Activated CD4-positive, alpha-beta T cell treated with anti-CD3 and anti-CD28 coated beads, Interleukin-2, amount 10 ng/mL, durations not matched to agents 24 days and 14 days (primary cell): Measurements from ENCODE around the gene U2AF2. TPM values are rescaled to one million over a fixed set of nuclear protein-coding genes. Genes with fewer than 3 reads are reported as not detected.

Experiments
- DNase-seq: peaks from one replicate; pipeline ENCODE4 v3.0.0; 2022
- H3K27ac Mint-ChIP-seq: one replicate; pipeline ENCODE4 v1.8.0; 2022; ENCODE audit warnings: mild to moderate bottlenecking, mixed read lengths
- H3K27me3 Mint-ChIP-seq: one replicate; pipeline ENCODE4 v1.8.0; 2022; ENCODE audit warnings: mixed read lengths
- H3K36me3 Mint-ChIP-seq: one replicate; pipeline ENCODE4 v1.8.0; 2022; ENCODE audit warnings: low read depth, mild to moderate bottlenecking, mixed read lengths
- H3K4me1 Mint-ChIP-seq: one replicate; pipeline ENCODE4 v1.8.0; 2021; ENCODE audit warnings: mixed read lengths
- H3K4me3 Mint-ChIP-seq: one replicate; pipeline ENCODE4 v1.8.0; 2022; ENCODE audit warnings: mild to moderate bottlenecking, moderate library complexity, mixed read lengths
- H3K9me3 Mint-ChIP-seq: one replicate; pipeline ENCODE4 v1.8.0; 2021; ENCODE audit warnings: mixed read lengths
- intact Hi-C: fragments of 100-400 bp; cut with micrococcal nuclease; formaldehyde crosslinking; loops from one replicate; pipeline ENCODE4 v1.15.1; 2023
- total RNA-seq: library from RNA; stranded (reverse); gene quantifications from 2 replicates; pipeline ENCODE4 v1.2.3, GENCODE V29; 2022

The U2AF2 gene
- 390 and 394 TPM in 2 replicates for total RNA-seq

- Mint-ChIP-seq H3K27me3 (peaks cover 1% of the 10 kb centered on the region), H3K9me3 (no peaks in the 10 kb centered on the region), H3K4me3 (peak within 1 kb of the TSS; percentile 88), H3K36me3 (peaks cover 39% of the 10 kb centered on the region), H3K27ac (peak within 1 kb of the TSS; percentile 99), H3K4me1 (peaks cover 37% of the 10 kb centered on the region)
- intact Hi-C loops, result loop anchor here (1.0 to 10.0 kb wide), 9 partner anchors 12 to 660 kb away; partner anchors contain the start of genes EPN1, FIZ1, PPP6R1 and RPL28
- DNase-seq, result peak; percentile 98
Observed at GRCh38 chr19:55654868-55655647, at the start of gene U2AF2. TSS of gene U2AF2 (plus strand) at chr19:55655035. CDS start at chr19:55655105, 70 bp downstream.

- Mint-ChIP-seq H3K4me3 (peak overlapping the region; percentile 85), H3K36me3 (peaks cover 35% of the 10 kb centered on the region), H3K9me3 (no peaks in the 10 kb centered on the region), H3K4me1 (peaks cover 46% of the 10 kb centered on the region), H3K27me3 (peaks cover 3% of the 10 kb centered on the region), H3K27ac (peak overlapping the region; percentile 93)
- intact Hi-C loops, result loop anchor here (1.0 kb wide), 3 partner anchors 19 to 129 kb away; partner anchors contain the start of genes ZNF628 and ZNF784
- peak; percentile 100 for DNase-seq
Observed at GRCh38 chr19:55605207-55605636, 49.6 kb upstream of the U2AF2 start.

- Mint-ChIP-seq H3K4me3 (peak within 1 kb of the TSS; percentile 93), H3K9me3 (no peaks in the 10 kb centered on the region), H3K36me3 (peaks cover 40% of the 10 kb centered on the region), H3K27me3 (peaks cover 3% of the 10 kb centered on the region), H3K4me1 (peaks cover 48% of the 10 kb centered on the region), H3K27ac (peak within 1 kb of the TSS; percentile 93)
- intact Hi-C loops, result loop anchor here (1.0 kb wide), 5 partner anchors 18 to 130 kb away; partner anchors contain the start of genes ZNF628 and ZNF784
- peak; percentile 90 for DNase-seq
Observed at GRCh38 chr19:55605637-55606470, 49.0 kb upstream of the U2AF2 start, which contains the start of gene ZNF865. TSS of gene ZNF865 (plus strand) at chr19:55605647. CDS start at chr19:55613619, 7,972 bp downstream.

GRCh38 chr19:55606471-55606787 is 48.4 kb upstream of the U2AF2 start:
- no peak for DNase-seq
- Mint-ChIP-seq H3K36me3 (peaks cover 44% of the 10 kb centered on the region), H3K27ac (peak overlapping the region; percentile 91), H3K27me3 (peaks cover 3% of the 10 kb centered on the region), H3K4me3 (peak overlapping the region; percentile 93), H3K9me3 (no peaks in the 10 kb centered on the region), H3K4me1 (peaks cover 44% of the 10 kb centered on the region)
- intact Hi-C loops, result loop anchor here (1.0 kb wide), 2 partner anchors 19 to 89 kb away; no protein-coding TSS in a partner anchor

GRCh38 chr19:55606817-55607216 is 48.0 kb upstream of the U2AF2 start:
- intact Hi-C loops, result loop anchor here (1.0 kb wide), 2 partner anchors 20 to 90 kb away; no protein-coding TSS in a partner anchor
- no peak for DNase-seq
- peaks cover 3% of the 10 kb centered on the region for H3K27me3 Mint-ChIP-seq
- peaks cover 44% of the 10 kb centered on the region for H3K4me1 Mint-ChIP-seq
- H3K36me3 Mint-ChIP-seq, result peaks cover 45% of the 10 kb centered on the region
- H3K9me3 Mint-ChIP-seq, result no peaks in the 10 kb centered on the region
- H3K4me3 Mint-ChIP-seq, result peak overlapping the region; percentile 93
- H3K27ac Mint-ChIP-seq, result peak overlapping the region; percentile 91

- intact Hi-C loops, result no loop called here
- no peak overlapping the region for H3K4me3 Mint-ChIP-seq
- no peaks in the 10 kb centered on the region for H3K9me3 Mint-ChIP-seq
- H3K4me1 Mint-ChIP-seq, result peaks cover 47% of the 10 kb centered on the region
- H3K27me3 Mint-ChIP-seq, result peaks cover 3% of the 10 kb centered on the region
- no peak for DNase-seq
- peaks cover 46% of the 10 kb centered on the region for H3K36me3 Mint-ChIP-seq
- H3K27ac Mint-ChIP-seq, result no peak overlapping the region
Observed at GRCh38 chr19:55609326-55609725, 45.5 kb upstream of the U2AF2 start.

- Mint-ChIP-seq H3K27ac (no peak overlapping the region), H3K4me1 (peaks cover 34% of the 10 kb centered on the region), H3K9me3 (no peaks in the 10 kb centered on the region), H3K4me3 (no peak overlapping the region), H3K27me3 (no peaks in the 10 kb centered on the region), H3K36me3 (peaks cover 44% of the 10 kb centered on the region)
- intact Hi-C loops, result no loop called here
- no peak for DNase-seq
Observed at GRCh38 chr19:55611300-55611982, 43.4 kb upstream of the U2AF2 start.

- H3K27me3 Mint-ChIP-seq, result no peaks in the 10 kb centered on the region
- H3K9me3 Mint-ChIP-seq, result no peaks in the 10 kb centered on the region
- intact Hi-C loops, result no loop called here
- H3K4me3 Mint-ChIP-seq, result no peak overlapping the region
- H3K4me1 Mint-ChIP-seq, result peaks cover 28% of the 10 kb centered on the region
- no peak for DNase-seq
- peaks cover 42% of the 10 kb centered on the region for H3K36me3 Mint-ChIP-seq
- H3K27ac Mint-ChIP-seq, result no peak overlapping the region
Observed at GRCh38 chr19:55611983-55612645, 42.7 kb upstream of the U2AF2 start.

GRCh38 chr19:55613396-55613795 is 41.4 kb upstream of the U2AF2 start:
- no peak for DNase-seq
- intact Hi-C loops, result no loop called here
- H3K27ac Mint-ChIP-seq, result no peak overlapping the region
- no peaks in the 10 kb centered on the region for H3K27me3 Mint-ChIP-seq
- H3K4me1 Mint-ChIP-seq, result peaks cover 20% of the 10 kb centered on the region
- H3K9me3 Mint-ChIP-seq, result no peaks in the 10 kb centered on the region
- peaks cover 44% of the 10 kb centered on the region for H3K36me3 Mint-ChIP-seq
- no peak overlapping the region for H3K4me3 Mint-ChIP-seq

GRCh38 chr19:55613930-55614710 is 40.7 kb upstream of the U2AF2 start:
- H3K36me3 Mint-ChIP-seq, result peaks cover 43% of the 10 kb centered on the region
- no peak overlapping the region for H3K27ac Mint-ChIP-seq
- no peaks in the 10 kb centered on the region for H3K9me3 Mint-ChIP-seq
- no peak overlapping the region for H3K4me3 Mint-ChIP-seq
- peaks cover 17% of the 10 kb centered on the region for H3K4me1 Mint-ChIP-seq
- no peak for DNase-seq
- no peaks in the 10 kb centered on the region for H3K27me3 Mint-ChIP-seq
- intact Hi-C loops, result no loop called here

- H3K27ac Mint-ChIP-seq, result no peak overlapping the region
- no peaks in the 10 kb centered on the region for H3K9me3 Mint-ChIP-seq
- H3K4me1 Mint-ChIP-seq, result peaks cover 17% of the 10 kb centered on the region
- H3K36me3 Mint-ChIP-seq, result peaks cover 35% of the 10 kb centered on the region
- intact Hi-C loops, result no loop called here
- no peaks in the 10 kb centered on the region for H3K27me3 Mint-ChIP-seq
- no peak for DNase-seq
- H3K4me3 Mint-ChIP-seq, result no peak overlapping the region
Observed at GRCh38 chr19:55614711-55615542, 39.9 kb upstream of the U2AF2 start.
